Fibroblast of lung (primary cell): ENCODE results near the gene KLF14. TPM values are rescaled to one million over a fixed set of nuclear protein-coding genes. Genes with fewer than 3 reads are reported as not detected.

Source experiments
- DNase-seq, 2 donors: peaks; one replicate each; pipeline versions ENCODE4 v3.0.0 to v3.0.0-alpha.2; 2010; ENCODE audit warnings: low read depth in 2 of 2
- H2AFZ ChIP-seq: 2 replicates; pipeline ENCODE4 v1.5.1; 2012; ENCODE audit warnings: low read length, control low read depth, inconsistent platforms
- H3K27ac ChIP-seq: 2 replicates; pipeline ENCODE4 v1.5.1; 2011; ENCODE audit warnings: low read length, control low read depth; ENCODE audit not compliant: insufficient read depth
- H3K27me3 ChIP-seq: 2 replicates; pipeline ENCODE4 v1.5.1; 2011; ENCODE audit warnings: mild to moderate bottlenecking, low read length; ENCODE audit not compliant: control insufficient read depth, insufficient read depth
- H3K36me3 ChIP-seq: 2 replicates; pipeline ENCODE4 v1.5.1; 2011; ENCODE audit warnings: low read length; ENCODE audit not compliant: control insufficient read depth, insufficient read depth
- H3K4me1 ChIP-seq: 2 replicates; pipeline ENCODE4 v1.5.1; 2011; ENCODE audit warnings: low read length; ENCODE audit not compliant: control insufficient read depth, insufficient read depth; ENCODE audit errors: extremely low read depth
- H3K4me2 ChIP-seq: 2 replicates; pipeline ENCODE4 v1.5.1; 2011; ENCODE audit warnings: low read length, control low read depth; ENCODE audit not compliant: insufficient read depth; ENCODE audit errors: extremely low read depth
- H3K4me3 ChIP-seq, 4 experiments: fragments of 200-600 bp in 1 of 4; sonication (generic) in 1 of 4; replicated peaks in 1 of 4; 2 replicates each; pipeline ENCODE4 v1.5.1; 2011 to 2016; ENCODE audit warnings: low read length in 4 of 4, low read depth in 3 of 4, mild to moderate bottlenecking in 3 of 4, control low read depth in 2 of 4, inconsistent platforms in 1 of 4, mixed read lengths in 1 of 4; ENCODE audit not compliant: insufficient read depth in 1 of 4; ENCODE audit errors: control extremely low read depth in 1 of 4
- H3K79me2 ChIP-seq: 2 replicates; pipeline ENCODE4 v1.5.1; 2012; ENCODE audit warnings: mild to moderate bottlenecking, low read length, inconsistent platforms; ENCODE audit not compliant: control insufficient read depth, insufficient read depth
- H3K9ac ChIP-seq: 2 replicates; pipeline ENCODE4 v1.5.1; 2011; ENCODE audit warnings: mild to moderate bottlenecking, low read length, control low read depth; ENCODE audit not compliant: insufficient read depth
- H3K9me3 ChIP-seq: 2 replicates; pipeline ENCODE4 v1.5.1; 2012; ENCODE audit warnings: low read depth, low read length; ENCODE audit not compliant: control insufficient read depth, insufficient read depth
- H4K20me1 ChIP-seq: 2 replicates; pipeline ENCODE4 v1.5.1; 2011; ENCODE audit warnings: low read length; ENCODE audit not compliant: control insufficient read depth, insufficient read depth; ENCODE audit errors: extremely low read depth
- CTCF ChIP-seq, 2 donors: IDR thresholded peaks in 1 of 2; conservative IDR thresholded peaks in 1 of 2; 1 replicate in 1 of 2; 2 replicates in 1 of 2; pipeline ENCODE4 v1.5.1; 2011 to 2012; ENCODE audit warnings: low read length in 2 of 2, control low read depth in 1 of 2, inconsistent platforms in 1 of 2, low read depth in 1 of 2, mild to moderate bottlenecking in 1 of 2
- EZH2 ChIP-seq: IDR thresholded peaks from 2 replicates; pipeline ENCODE4 v1.5.1; 2012; ENCODE audit warnings: low read length, control low read depth, mild to moderate bottlenecking; ENCODE audit errors: missing control alignments
- polyA plus RNA-seq, 2 donors: library from polyadenylated mRNA; depleted of rRNA in 1 of 2; stranded (reverse) in 1 of 2; unstranded in 1 of 2; fragments of >200 nt; gene quantifications; 2 replicates each; pipeline ENCODE4 v1.2.1, GENCODE V29; 2011 to 2012; ENCODE audit warnings: missing spikeins in 1 of 2
- total RNA-seq: library from RNA; depleted of rRNA; stranded (reverse); fragments of >200 nt; gene quantifications from 2 replicates; pipeline ENCODE4 v1.2.1, GENCODE V29; 2014

The KLF14 gene
- total and polyA plus RNA-seq, 2 donors (not counting 1 experiment from before 2014, with no cell fraction given) = under 0.01 to 0.27 TPM

GRCh38 chr7:130732980-130733930 lies 752 bp downstream of the KLF14 start:
- Histone ChIP-seq H3K9ac (peak overlapping the region; percentile 30), H2AFZ (no peak overlapping the region), H3K4me1 (no peaks in the 10 kb centered on the region), H3K36me3 (no peaks in the 10 kb centered on the region), H3K4me3 (peak overlapping the region in 1 of 4 experiments; percentile 41), H3K9me3 (peaks cover 7% of the 10 kb centered on the region), H3K27me3 (peaks cover 27% of the 10 kb centered on the region), H3K79me2 (no peaks in the 10 kb centered on the region), H3K27ac (no peak overlapping the region), H4K20me1 (no peaks in the 10 kb centered on the region), H3K4me2 (no peak overlapping the region)
- TF ChIP-seq CTCF (conservative IDR thresholded peaks at IDR 0.05 in 1 of 2, IDR thresholded peaks at IDR 0.05 in 1 of 2; ENCODE audit: low read depth in 1 of 2, low read length in 2 of 2) = no peak
- TF ChIP-seq EZH2 = no peak
- peak in 1 of 2 donors; percentile 5 for DNase-seq

- DNase-seq = peak in 1 of 2 donors; percentile 19
- no peak overlapping the region for H2AFZ ChIP-seq
Measured at GRCh38 chr7:130723784-130724183, 10.2 kb downstream of the KLF14 start.

More at GRCh38 chr7:130723784-130724183, 10.2 kb downstream of the KLF14 start:
- TF ChIP-seq CTCF (conservative IDR thresholded peaks at IDR 0.05 in 1 of 2, IDR thresholded peaks at IDR 0.05 in 1 of 2; ENCODE audit: low read depth in 1 of 2, low read length in 2 of 2) = no peak
- TF ChIP-seq EZH2 = no peak
- Histone ChIP-seq H3K4me3 (no peak overlapping the region), H3K9me3 (no peaks in the 10 kb centered on the region), H3K9ac (no peak overlapping the region), H3K36me3 (no peaks in the 10 kb centered on the region), H3K4me1 (no peaks in the 10 kb centered on the region), H3K27ac (no peak overlapping the region), H3K27me3 (peaks cover 12% of the 10 kb centered on the region), H3K79me2 (no peaks in the 10 kb centered on the region), H3K4me2 (no peak overlapping the region), H4K20me1 (no peaks in the 10 kb centered on the region)
